SK-N-SH (cell line): Measurements from ENCODE around the gene MYO15A. TPM values are rescaled to one million over a fixed set of nuclear protein-coding genes. Genes with fewer than 3 reads are reported as not detected.
A peak's percentile ranks its signal among the peaks of the same experiment; 100 is the strongest.

Experiments used
- CTCF ChIA-PET: fragments of 300-600, 350-600 bp; formaldehyde crosslinking; extraction: SDS; loops from one replicate; lab custom pipeline; 2021; lab: Yijun Ruan, JAX
- POLR2A ChIA-PET: fragments of 350-600 bp; sonication (Branson Sonifier 250); formaldehyde crosslinking; extraction: SDS; loops from one replicate; lab custom pipeline; 2020; ENCODE audit warnings: antibody characterized with exemption, inconsistent platforms; lab: Yijun Ruan, JAX
- DNase-seq: peaks from one replicate; pipeline ENCODE4 v3.0.0; 2012
- H2AFZ ChIP-seq: fragments of 200-600 bp; sonication (generic); 2 replicates; pipeline ENCODE4 v1.8.1; 2016; ENCODE audit warnings: antibody characterized with exemption, mild to moderate bottlenecking, low read depth
- H3F3A ChIP-seq: fragments of 200-600 bp; sonication (generic); replicated peaks from 2 replicates; pipeline ENCODE3; 2016; ENCODE audit warnings: antibody characterized with exemption, mild to moderate bottlenecking; ENCODE audit not compliant: insufficient read depth
- H3K27ac ChIP-seq, 2 experiments: fragments of 200-500 bp in 1 of 2; fragments of 200-600 bp in 1 of 2; sonication (Bioruptor generic) in 1 of 2; sonication (generic), shearing (Covaris generic) in 1 of 2; 2 replicates each; pipeline versions ENCODE4 v1.5.1 to v1.6.1; 2014 to 2016; ENCODE audit warnings: low read depth in 2 of 2, inconsistent platforms in 1 of 2, low read length in 1 of 2, mild to moderate bottlenecking in 1 of 2, mixed read lengths in 1 of 2
- H3K27me3 ChIP-seq: fragments of 200-600 bp; sonication (generic), shearing (Covaris generic); 2 replicates; pipeline ENCODE4 v1.6.1; 2016; ENCODE audit warnings: mixed run types; ENCODE audit not compliant: insufficient read depth
- H3K36me3 ChIP-seq, 2 experiments: fragments of 200-500 bp in 1 of 2; fragments of 200-600 bp in 1 of 2; sonication (Bioruptor generic) in 1 of 2; sonication (generic) in 1 of 2; replicated peaks in 1 of 2; 2 replicates each; pipeline versions ENCODE3 to v1.5.1; 2014 to 2016; ENCODE audit warnings: low read length in 1 of 2, mild to moderate bottlenecking in 1 of 2; ENCODE audit not compliant: insufficient read depth in 2 of 2, control insufficient read depth in 1 of 2
- H3K4me1 ChIP-seq, 2 experiments: fragments of 200-500 bp in 1 of 2; fragments of 200-600 bp in 1 of 2; sonication (Bioruptor generic) in 1 of 2; sonication (generic), shearing (Covaris generic) in 1 of 2; 2 replicates each; pipeline versions ENCODE4 v1.5.1 to v1.6.1; 2014 to 2016; ENCODE audit warnings: low read depth in 1 of 2, low read length in 1 of 2, mixed run types in 1 of 2; ENCODE audit not compliant: insufficient read depth in 2 of 2, control insufficient read depth in 1 of 2
- H3K4me2 ChIP-seq: fragments of 200-600 bp; sonication (generic), shearing (Covaris generic); 2 replicates; pipeline ENCODE4 v1.6.1; 2017; ENCODE audit warnings: mixed run types
- H3K4me3 ChIP-seq, 2 experiments: fragments of 200-500 bp in 1 of 2; fragments of 200-600 bp in 1 of 2; sonication (Bioruptor generic) in 1 of 2; sonication (generic), shearing (Covaris generic) in 1 of 2; 2 replicates each; pipeline versions ENCODE4 v1.5.1 to v1.8.1; 2014 to 2016; ENCODE audit warnings: low read depth in 2 of 2, inconsistent platforms in 1 of 2, low read length in 1 of 2, mild to moderate bottlenecking in 1 of 2, mixed read lengths in 1 of 2, moderate library complexity in 1 of 2
- H3K79me2 ChIP-seq: fragments of 200-600 bp; sonication (generic); 2 replicates; pipeline ENCODE4 v1.8.1; 2017; ENCODE audit warnings: mild to moderate bottlenecking; ENCODE audit not compliant: insufficient read depth
- H3K9ac ChIP-seq: fragments of 200-600 bp; sonication (generic); 2 replicates; pipeline ENCODE4 v1.6.1; 2017; ENCODE audit warnings: mixed run types
- H3K9me2 ChIP-seq: fragments of 200-600 bp; sonication (generic); 2 replicates; pipeline ENCODE4 v1.6.1; 2017; ENCODE audit warnings: mixed run types
- H3K9me3 ChIP-seq: fragments of 200-600 bp; sonication (generic); 2 replicates; pipeline ENCODE4 v1.6.1; 2017; ENCODE audit warnings: mixed run types, mild to moderate bottlenecking, moderate library complexity
- H4K20me1 ChIP-seq: fragments of 200-600 bp; sonication (generic); 2 replicates; pipeline ENCODE4 v1.6.1; 2017; ENCODE audit warnings: mild to moderate bottlenecking, mixed run types; ENCODE audit not compliant: insufficient read depth
- CHD2 ChIP-seq: fragments of 150-350 bp; IDR thresholded peaks from 2 replicates; pipeline ENCODE4 v1.6.1; 2018; ENCODE audit warnings: low read length; ENCODE audit not compliant: partially characterized antibody
- EP300 ChIP-seq, 2 experiments: IDR thresholded peaks; 2 replicates each; pipeline versions ENCODE4 v1.4.0 to v1.6.1; 2012; ENCODE audit warnings: borderline replicate concordance in 1 of 2, low read depth in 1 of 2, low read length in 1 of 2
- FOXJ3 ChIP-seq: sonication (generic); formaldehyde crosslinking; IDR thresholded peaks from 2 replicates; pipeline ENCODE4 v1.5.1; 2020; ENCODE audit warnings: mild to moderate bottlenecking, missing genetic modification reagents
- FOXM1 ChIP-seq: IDR thresholded peaks from 2 replicates; pipeline ENCODE4 v1.4.0; 2012; ENCODE audit warnings: low read depth, mild to moderate bottlenecking
- GATA2 ChIP-seq: sonication (generic); formaldehyde crosslinking; IDR thresholded peaks from 2 replicates; pipeline ENCODE4 v1.5.0; 2020; ENCODE audit warnings: mild to moderate bottlenecking, missing genetic modification reagents
- MEF2A ChIP-seq: IDR thresholded peaks from 2 replicates; pipeline ENCODE4 v1.4.0; 2012; ENCODE audit warnings: low read depth, borderline replicate concordance
- NFIC ChIP-seq: IDR thresholded peaks from 2 replicates; pipeline ENCODE4 v1.4.0; 2012; ENCODE audit warnings: borderline replicate concordance
- POLR2AphosphoS5 ChIP-seq: IDR thresholded peaks from 2 replicates; pipeline ENCODE4 v1.6.1; 2012; ENCODE audit warnings: low read depth, low read length
- RAD21 ChIP-seq: IDR thresholded peaks from 2 replicates; pipeline ENCODE4 v1.6.1; 2012; ENCODE audit warnings: mild to moderate bottlenecking, low read length
- RCOR1 ChIP-seq: fragments of 150-350 bp; IDR thresholded peaks from 2 replicates; pipeline ENCODE4 v1.6.1; 2017; ENCODE audit warnings: antibody characterized with exemption, low read length
- RXRA ChIP-seq: IDR thresholded peaks from 2 replicates; pipeline ENCODE4 v1.4.0; 2012; ENCODE audit warnings: low read depth, mild to moderate bottlenecking, borderline replicate concordance
- TCF12 ChIP-seq: IDR thresholded peaks from 2 replicates; pipeline ENCODE4 v1.4.0; 2012
- TEAD4 ChIP-seq: IDR thresholded peaks from 2 replicates; pipeline ENCODE4 v1.4.0; 2012; ENCODE audit warnings: mild to moderate bottlenecking, borderline replicate concordance; ENCODE audit not compliant: insufficient read depth
- YY1 ChIP-seq: IDR thresholded peaks from 2 replicates; pipeline ENCODE4 v1.4.0; 2012; ENCODE audit warnings: low read depth, mild to moderate bottlenecking
- WGBS: methylation state at CpG from one replicate; pipeline ENCODE4 v1.1.6; 2017; ENCODE audit warnings: low lambda C conversion rate; 5-methylcytosine and 5-hydroxymethylcytosine counted together
- polyA plus RNA-seq, 3 experiments: library from polyadenylated mRNA; depleted of rRNA; stranded (reverse); fragments of >200 nt; gene quantifications; 2 replicates each; pipeline ENCODE4 v1.2.3, GENCODE V29; 2012
- TF ChIP-seq, protein P1 (sequence below): fragments of 200-600 bp; sonication (generic); IDR thresholded peaks from 2 replicates; pipeline ENCODE4 v1.6.1; 2017; ENCODE audit warnings: antibody characterized with exemption, mild to moderate bottlenecking, moderate library complexity
- TF ChIP-seq, protein P2 (sequence below): IDR thresholded peaks from 2 replicates; pipeline ENCODE4 v1.4.0; 2012; ENCODE audit warnings: low read depth, borderline replicate concordance
- TF ChIP-seq, protein P3 (sequence below): IDR thresholded peaks from 2 replicates; pipeline ENCODE4 v1.4.0; 2012; ENCODE audit warnings: low read depth
- TF ChIP-seq, protein P4 (sequence below): fragments of 150-350 bp; IDR thresholded peaks from 2 replicates; pipeline ENCODE4 v1.6.1; 2016; ENCODE audit warnings: mild to moderate bottlenecking, low read depth, low read length
- TF ChIP-seq, protein P5 (sequence below): IDR thresholded peaks from 2 replicates; pipeline ENCODE4 v1.4.0; 2012; ENCODE audit warnings: low read depth, borderline replicate concordance
- TF ChIP-seq, protein P6 (sequence below): IDR thresholded peaks from 2 replicates; pipeline ENCODE4; 2012

The MYO15A gene
- polyA plus RNA-seq, 1 of the 3 experiments (the other 2 are of a cell fraction), result 0.43 TPM

DNA sequence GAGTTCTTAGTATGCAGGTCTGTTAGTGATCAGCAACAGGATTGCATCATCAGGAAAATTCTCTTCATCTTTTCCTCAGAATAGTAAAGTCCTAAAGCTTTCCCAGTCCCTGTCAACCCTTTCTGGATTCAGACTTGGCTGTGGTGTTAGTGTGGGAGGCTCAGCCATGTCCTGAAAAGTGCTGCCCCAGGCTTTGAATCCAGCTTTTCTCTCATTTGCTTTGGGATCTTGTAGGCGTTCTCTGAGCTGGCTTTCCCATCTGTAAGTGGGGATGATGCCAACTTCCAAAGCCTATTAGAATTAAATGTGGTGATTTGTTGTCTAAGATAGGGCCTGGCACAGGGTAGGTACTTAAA lies 78.0 kb downstream of the MYO15A start:
- peak overlapping the region; percentile 65 to 84 for H3K4me3 ChIP-seq
- peaks cover 74% of the 10 kb centered on the region for H4K20me1 ChIP-seq
- 30% methylated on average over 1 of the region's 1 CpG for WGBS
- H3K9me2 ChIP-seq, result no peaks in the 10 kb centered on the region
- peaks cover 6 to 7% of the 10 kb centered on the region in 2 experiments for H3K36me3 ChIP-seq
- CTCF ChIA-PET, result interaction anchor here (1.4 to 2.8 kb wide), 2 partner anchors 31 to 46 kb away, joined by 3 to 14 read pairs; no protein-coding TSS in a partner anchor
- H3K9me3 ChIP-seq, result no peaks in the 10 kb centered on the region
- no peak overlapping the region for H2AFZ ChIP-seq
- H3K27me3 ChIP-seq, result no peaks in the 10 kb centered on the region
- peaks cover 56% of the 10 kb centered on the region for H3F3A ChIP-seq
- POLR2A ChIA-PET, result no interaction called here
- H3K27ac ChIP-seq, result peak overlapping the region; percentile 96 to 98
- H3K4me1 ChIP-seq, result peaks cover 17 to 68% of the 10 kb centered on the region in 2 experiments
- peaks cover 78% of the 10 kb centered on the region for H3K79me2 ChIP-seq
- peak overlapping the region; percentile 93 for H3K9ac ChIP-seq
- DNase-seq, result no peak
- H3K4me2 ChIP-seq, result peak overlapping the region; percentile 98
- TF ChIP-seq RXRA, result no peak
- TF ChIP-seq, protein P1, sequence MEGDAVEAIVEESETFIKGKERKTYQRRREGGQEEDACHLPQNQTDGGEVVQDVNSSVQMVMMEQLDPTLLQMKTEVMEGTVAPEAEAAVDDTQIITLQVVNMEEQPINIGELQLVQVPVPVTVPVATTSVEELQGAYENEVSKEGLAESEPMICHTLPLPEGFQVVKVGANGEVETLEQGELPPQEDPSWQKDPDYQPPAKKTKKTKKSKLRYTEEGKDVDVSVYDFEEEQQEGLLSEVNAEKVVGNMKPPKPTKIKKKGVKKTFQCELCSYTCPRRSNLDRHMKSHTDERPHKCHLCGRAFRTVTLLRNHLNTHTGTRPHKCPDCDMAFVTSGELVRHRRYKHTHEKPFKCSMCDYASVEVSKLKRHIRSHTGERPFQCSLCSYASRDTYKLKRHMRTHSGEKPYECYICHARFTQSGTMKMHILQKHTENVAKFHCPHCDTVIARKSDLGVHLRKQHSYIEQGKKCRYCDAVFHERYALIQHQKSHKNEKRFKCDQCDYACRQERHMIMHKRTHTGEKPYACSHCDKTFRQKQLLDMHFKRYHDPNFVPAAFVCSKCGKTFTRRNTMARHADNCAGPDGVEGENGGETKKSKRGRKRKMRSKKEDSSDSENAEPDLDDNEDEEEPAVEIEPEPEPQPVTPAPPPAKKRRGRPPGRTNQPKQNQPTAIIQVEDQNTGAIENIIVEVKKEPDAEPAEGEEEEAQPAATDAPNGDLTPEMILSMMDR, result no peak
- TF ChIP-seq POLR2AphosphoS5, result 0 out of 2 replicates have a peak, but pooled peaks have one; percentile 20
- TF ChIP-seq GATA2 (CRISPR knock-in tag), result no peak
- no peak for TF ChIP-seq RAD21

DNA sequence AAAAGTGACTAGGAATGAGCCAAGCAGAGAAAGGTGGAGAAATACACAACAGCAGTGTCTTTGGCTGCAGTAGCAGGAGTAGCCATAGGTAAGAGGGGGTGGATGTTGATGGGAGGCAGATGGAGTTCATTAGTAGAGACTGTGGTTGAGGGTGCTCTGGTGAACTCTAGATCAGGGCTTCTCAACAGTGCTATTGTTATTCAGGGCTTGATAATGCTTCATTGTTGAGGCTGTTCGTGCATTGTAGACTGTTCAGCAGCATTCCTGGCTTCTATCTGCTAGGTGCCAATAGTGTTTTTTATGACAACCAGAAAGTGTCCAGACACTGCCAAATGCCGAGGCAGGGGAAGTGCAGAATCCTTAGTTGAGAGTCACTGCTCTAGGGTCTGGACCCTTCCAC lies 78.7 kb downstream of the MYO15A start:
- Histone ChIP-seq H4K20me1 (peaks cover 81% of the 10 kb centered on the region), H3K27ac (peak overlapping the region; percentile 96 to 98), H3K4me1 (peaks cover 15 to 69% of the 10 kb centered on the region in 2 experiments), H3K4me3 (peak overlapping the region; percentile 65 to 84), H3K4me2 (peak overlapping the region; percentile 98), H3K9me2 (no peaks in the 10 kb centered on the region), H3K79me2 (peaks cover 85% of the 10 kb centered on the region), H3K9me3 (no peaks in the 10 kb centered on the region), H3K9ac (peak overlapping the region; percentile 93; the same call in 1 of the 2 replicates), H3F3A (peaks cover 50% of the 10 kb centered on the region), H2AFZ (no peak overlapping the region), H3K27me3 (no peaks in the 10 kb centered on the region), H3K36me3 (peaks cover 6 to 7% of the 10 kb centered on the region in 2 experiments)
- CTCF ChIA-PET, result interaction anchor here (2.8 kb wide), 1 partner anchor 30 kb away, joined by 14 read pairs; no protein-coding TSS in a partner anchor
- POLR2A ChIA-PET, result no interaction called here
- 33% methylated on average over 2 of the region's 2 CpGs for WGBS
- peak; percentile 61 for DNase-seq
- no peak for TF ChIP-seq MEF2A
- TF ChIP-seq EP300 (IDR thresholded peaks at IDR 0.05; ENCODE audit: borderline replicate concordance in 1 of 2, low read depth in 1 of 2, low read length in 1 of 2), result peak; percentile 17 to 52; a peak in 1 of 4 replicates
- TF ChIP-seq, protein P2, sequence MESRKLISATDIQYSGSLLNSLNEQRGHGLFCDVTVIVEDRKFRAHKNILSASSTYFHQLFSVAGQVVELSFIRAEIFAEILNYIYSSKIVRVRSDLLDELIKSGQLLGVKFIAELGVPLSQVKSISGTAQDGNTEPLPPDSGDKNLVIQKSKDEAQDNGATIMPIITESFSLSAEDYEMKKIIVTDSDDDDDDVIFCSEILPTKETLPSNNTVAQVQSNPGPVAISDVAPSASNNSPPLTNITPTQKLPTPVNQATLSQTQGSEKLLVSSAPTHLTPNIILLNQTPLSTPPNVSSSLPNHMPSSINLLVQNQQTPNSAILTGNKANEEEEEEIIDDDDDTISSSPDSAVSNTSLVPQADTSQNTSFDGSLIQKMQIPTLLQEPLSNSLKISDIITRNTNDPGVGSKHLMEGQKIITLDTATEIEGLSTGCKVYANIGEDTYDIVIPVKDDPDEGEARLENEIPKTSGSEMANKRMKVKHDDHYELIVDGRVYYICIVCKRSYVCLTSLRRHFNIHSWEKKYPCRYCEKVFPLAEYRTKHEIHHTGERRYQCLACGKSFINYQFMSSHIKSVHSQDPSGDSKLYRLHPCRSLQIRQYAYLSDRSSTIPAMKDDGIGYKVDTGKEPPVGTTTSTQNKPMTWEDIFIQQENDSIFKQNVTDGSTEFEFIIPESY, result no peak
- no peak for TF ChIP-seq FOXM1
- TF ChIP-seq, protein P3, sequence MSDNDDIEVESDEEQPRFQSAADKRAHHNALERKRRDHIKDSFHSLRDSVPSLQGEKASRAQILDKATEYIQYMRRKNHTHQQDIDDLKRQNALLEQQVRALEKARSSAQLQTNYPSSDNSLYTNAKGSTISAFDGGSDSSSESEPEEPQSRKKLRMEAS, result no peak
- TF ChIP-seq RXRA, result no peak
- TF ChIP-seq YY1, result no peak
- TF ChIP-seq TEAD4, result peak; percentile 11; the same call in 1 of the 2 replicates
- TF ChIP-seq, protein P4, sequence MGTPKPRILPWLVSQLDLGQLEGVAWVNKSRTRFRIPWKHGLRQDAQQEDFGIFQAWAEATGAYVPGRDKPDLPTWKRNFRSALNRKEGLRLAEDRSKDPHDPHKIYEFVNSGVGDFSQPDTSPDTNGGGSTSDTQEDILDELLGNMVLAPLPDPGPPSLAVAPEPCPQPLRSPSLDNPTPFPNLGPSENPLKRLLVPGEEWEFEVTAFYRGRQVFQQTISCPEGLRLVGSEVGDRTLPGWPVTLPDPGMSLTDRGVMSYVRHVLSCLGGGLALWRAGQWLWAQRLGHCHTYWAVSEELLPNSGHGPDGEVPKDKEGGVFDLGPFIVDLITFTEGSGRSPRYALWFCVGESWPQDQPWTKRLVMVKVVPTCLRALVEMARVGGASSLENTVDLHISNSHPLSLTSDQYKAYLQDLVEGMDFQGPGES, result no peak
- TF ChIP-seq RCOR1, result peak; percentile 80; the same call in 1 of the 2 replicates
- TF ChIP-seq FOXJ3, result no peak
- TF ChIP-seq TCF12, result peak; percentile 87
- TF ChIP-seq RAD21, result peak; percentile 17; the same call in 1 of the 2 replicates
- TF ChIP-seq POLR2AphosphoS5, result peak; percentile 21; the same call in 1 of the 2 replicates
- TF ChIP-seq, protein P5, sequence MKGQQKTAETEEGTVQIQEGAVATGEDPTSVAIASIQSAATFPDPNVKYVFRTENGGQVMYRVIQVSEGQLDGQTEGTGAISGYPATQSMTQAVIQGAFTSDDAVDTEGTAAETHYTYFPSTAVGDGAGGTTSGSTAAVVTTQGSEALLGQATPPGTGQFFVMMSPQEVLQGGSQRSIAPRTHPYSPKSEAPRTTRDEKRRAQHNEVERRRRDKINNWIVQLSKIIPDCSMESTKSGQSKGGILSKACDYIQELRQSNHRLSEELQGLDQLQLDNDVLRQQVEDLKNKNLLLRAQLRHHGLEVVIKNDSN, result no peak
- TF ChIP-seq, protein P6, sequence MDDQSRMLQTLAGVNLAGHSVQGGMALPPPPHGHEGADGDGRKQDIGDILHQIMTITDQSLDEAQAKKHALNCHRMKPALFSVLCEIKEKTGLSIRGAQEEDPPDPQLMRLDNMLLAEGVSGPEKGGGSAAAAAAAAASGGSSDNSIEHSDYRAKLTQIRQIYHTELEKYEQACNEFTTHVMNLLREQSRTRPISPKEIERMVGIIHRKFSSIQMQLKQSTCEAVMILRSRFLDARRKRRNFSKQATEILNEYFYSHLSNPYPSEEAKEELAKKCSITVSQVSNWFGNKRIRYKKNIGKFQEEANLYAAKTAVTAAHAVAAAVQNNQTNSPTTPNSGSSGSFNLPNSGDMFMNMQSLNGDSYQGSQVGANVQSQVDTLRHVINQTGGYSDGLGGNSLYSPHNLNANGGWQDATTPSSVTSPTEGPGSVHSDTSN, result peak; percentile 70
- no peak for TF ChIP-seq CHD2
- TF ChIP-seq NFIC, result no peak
